Measurements from ENCODE around the gene CAND2. TPM values are rescaled to one million over a fixed set of nuclear protein-coding genes. Genes with fewer than 3 reads are reported as not detected.
A peak's percentile ranks its signal among the peaks of the same experiment; 100 is the strongest.

CAND2 gene
- polyA plus RNA-seq (2013, experiment 1 of 2; ENCODE audit: insufficient read length), result 2.1 TPM
- 2.2 TPM for polyA plus RNA-seq (2013, experiment 2 of 2; ENCODE audit: insufficient read length)

DNA sequence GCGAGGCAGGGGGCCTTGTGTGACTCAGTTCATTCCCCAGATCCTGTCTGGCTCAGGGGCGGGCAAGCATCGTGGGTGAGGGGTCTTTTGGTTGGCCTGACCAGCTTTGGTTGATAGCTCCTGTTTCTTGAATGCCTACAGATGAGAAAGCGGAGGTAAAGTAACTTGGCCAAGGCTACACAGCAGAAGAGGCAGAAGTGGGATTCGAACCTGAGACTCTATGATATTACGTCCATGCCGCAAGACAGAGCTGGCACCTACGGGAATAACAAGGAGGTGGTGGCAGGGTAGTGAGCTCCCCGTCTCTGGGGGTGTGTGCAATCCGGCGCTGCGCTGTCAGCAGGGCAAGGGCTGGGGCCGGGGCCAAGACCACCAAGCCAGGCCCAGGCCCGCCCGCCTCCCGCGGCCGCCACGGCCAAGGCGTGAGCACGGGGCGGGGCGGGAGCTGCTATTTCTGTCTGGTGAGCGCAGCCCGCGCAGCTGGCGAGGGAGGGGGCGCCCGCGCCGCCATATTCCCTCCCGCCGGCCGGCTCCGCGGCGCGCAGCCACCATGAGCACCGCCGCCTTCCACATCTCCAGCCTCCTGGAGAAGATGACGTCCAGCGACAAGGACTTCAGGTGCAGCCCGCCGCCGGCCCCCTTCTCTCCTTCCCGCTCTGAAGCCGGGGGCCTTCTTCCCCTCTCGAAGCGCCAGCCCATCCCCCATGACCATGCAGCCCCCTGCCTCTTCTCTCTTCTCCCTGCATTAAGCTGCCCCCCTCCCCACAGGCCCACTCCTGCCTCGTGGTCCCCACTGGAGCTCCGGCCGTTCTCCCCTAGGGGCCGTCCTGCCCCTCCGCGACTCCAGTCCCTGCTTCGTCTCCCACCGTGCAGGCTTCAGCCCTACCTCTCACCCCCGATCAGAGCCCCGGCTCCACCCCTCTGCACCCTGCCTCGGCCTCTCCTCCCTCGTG is at the start of gene CAND2:
Gene CAND2 (plus strand): TSS at position 510 of the 953 bp plus-strand sequence. CDS start 41 bp downstream, at position 551.
- peak; percentile 54 for DNase-seq

DNA sequence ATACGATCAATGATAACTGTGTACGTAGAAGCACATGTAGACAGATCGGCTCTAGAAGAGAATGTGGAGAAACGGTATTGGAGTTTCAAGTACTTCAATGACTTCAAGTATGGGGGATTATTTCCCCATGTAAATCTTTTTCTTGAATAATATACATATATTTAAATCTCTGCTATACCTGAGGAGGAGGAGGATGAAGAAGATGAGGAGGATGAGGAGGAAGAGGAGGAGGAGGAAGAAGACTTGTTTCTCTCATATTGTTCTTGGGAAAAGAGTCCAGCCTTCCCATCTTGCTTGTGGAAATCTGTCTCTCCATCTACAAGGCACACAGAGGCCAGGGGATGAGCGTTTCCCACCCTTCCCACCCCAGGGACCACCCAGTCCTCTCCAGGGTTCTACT is 48.0 kb upstream of the CAND2 start:
- no peak for DNase-seq

DNA sequence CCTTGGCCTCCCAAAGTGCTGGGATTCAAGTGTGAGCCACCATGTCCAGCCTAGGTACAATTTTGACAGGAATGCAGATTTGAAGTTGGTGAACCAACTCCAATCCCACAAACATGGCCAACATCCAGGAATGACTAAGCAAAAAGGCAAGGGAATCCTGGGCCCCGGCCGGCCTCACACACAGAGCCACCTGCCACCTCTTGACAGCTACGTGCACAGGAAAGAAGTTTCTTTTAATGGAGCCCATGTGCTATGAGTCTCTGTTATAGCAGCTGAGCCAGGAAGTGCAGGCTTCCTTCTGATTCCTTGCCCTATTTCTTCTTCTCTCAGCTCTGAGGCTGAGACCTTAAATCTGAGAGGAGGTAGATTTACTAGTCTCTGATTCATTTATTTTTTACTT is 46.3 kb upstream of the CAND2 start:
- DNase-seq, result peak; percentile 78

DNA sequence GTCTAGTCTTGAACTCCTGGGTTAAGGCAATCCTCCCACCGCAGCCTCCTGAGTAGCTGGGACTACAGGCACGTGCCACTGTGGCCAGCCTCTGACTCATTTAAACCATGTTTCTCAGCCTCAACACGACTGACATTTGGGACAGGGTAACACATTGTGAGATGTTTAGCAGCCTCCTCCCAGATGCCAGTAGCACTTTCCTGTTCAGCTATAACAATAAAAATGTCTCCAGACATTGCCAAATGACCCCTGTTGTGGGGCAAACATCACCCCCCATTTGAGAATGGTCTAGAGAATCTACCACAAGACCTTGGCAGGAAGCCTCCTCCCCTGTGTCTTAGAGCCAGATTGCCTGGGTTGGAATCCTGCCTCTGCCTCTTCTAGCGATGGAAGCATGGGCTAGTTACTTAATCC is 45.8 kb upstream of the CAND2 start:
- peak; percentile 71 for DNase-seq

DNA sequence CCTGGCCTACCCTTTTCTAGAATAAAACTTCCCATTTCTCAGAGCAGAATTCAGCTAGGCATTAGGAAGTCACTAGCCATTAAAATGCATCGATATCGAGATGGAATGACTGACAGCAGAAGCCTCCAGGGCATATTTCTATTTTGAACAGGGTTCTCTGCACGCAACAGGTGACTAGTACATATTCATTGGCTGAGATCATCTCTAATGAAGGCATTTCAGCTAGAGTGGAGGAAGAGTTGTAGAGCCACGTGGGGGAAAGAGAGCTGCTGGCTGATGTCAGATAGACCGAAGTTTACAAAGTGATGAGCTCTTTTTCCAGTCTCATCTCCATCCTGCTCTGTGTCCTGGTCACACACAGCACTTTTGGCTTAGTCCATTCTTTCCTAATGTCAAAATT is 44.9 kb upstream of the CAND2 start:
- DNase-seq, result peak; percentile 26

DNA sequence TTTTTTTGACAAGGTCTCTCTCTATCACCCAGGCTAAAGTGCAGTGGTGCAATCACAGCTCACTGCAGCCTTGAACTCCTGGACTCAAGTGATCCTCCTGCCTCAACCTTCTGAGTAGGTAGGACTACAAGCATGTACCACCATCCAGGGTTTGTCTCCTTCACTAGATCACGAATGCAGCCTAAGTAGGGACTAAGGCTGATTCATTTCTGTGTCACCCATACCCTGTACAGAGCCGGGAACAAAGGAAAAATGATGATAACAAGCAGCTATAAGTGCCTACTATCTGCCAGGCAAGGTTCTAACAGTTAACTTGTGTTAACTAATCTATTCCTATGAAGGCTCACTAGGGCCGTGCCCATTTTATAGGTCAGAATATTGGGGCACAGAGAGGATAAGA is 44.4 kb upstream of the CAND2 start:
- no peak for DNase-seq

DNA sequence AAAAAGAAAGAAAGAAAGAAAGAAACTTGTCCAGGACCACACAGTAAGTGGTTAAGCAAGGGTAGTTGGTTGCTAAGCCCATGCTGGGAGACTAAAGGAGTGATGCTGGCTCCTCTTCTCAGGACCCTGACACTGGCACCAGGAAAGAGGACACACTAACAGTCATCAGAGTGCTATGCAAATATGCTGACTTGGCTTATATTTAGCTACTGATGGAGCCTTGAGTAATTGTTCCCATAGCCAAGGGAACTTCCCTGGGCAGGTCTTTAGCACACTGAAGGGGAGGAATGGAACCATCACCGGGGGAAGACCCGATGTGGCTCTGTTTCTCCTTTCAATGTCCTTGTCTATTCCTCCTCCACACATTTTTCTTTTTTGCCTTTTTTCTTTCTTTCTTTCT is 43.7 kb upstream of the CAND2 start:
- DNase-seq, result peak; percentile 32

DNA sequence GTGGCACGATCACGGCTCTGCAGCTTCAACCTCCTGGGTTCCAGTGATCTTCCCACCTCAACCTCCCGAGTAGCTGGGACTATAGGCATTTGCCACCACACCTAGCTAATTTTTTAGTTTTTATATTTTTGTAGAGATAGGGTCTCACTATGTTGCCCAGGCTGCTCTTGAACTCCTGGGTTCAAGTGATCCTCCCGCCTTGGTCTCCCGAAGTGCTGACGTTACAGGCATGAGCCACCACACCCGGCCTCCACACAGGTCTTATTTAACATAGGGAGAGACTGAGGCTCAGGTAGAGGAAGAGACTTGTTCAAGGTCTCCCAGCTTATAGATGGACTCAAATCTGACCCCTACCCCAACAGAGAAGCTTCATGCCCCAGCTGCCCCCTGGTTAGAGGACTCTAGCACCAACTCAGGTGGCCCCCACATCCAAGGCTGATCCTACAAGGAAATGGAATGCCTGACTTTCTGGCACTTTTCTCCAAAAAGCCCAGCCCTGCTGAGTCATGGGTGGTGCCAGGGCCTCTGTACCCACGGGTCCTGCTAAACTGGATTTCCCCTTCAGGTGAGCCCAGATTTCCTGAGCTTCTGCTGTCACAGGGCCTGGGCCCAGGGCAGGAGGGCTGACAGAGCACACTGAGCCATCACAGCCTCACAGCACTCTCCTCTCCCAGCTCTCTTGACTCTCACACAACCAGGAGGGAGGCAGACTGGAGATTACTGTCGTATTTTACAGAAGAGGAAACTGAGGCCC is 43.0 kb upstream of the CAND2 start:
- DNase-seq, result no peak

DNA sequence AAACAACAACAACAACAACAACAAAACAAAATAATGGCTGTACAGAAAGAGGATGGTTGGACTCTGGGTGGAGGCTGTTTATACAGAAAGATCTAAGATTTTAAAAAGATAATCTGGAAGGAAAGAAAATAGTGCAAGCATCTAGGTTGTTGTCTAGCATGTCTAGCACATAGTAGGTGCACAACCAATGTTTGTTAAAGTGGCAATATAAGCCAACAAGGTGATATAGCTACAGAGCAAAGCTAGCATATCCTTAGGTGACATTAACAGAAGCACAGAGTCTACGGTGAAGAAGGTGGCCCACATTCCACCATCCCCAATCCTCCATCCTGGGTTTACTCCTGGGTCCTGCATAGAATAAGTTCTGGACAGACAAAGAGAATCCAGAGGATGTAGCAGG is 42.2 kb upstream of the CAND2 start:
- DNase-seq, result no peak

DNA sequence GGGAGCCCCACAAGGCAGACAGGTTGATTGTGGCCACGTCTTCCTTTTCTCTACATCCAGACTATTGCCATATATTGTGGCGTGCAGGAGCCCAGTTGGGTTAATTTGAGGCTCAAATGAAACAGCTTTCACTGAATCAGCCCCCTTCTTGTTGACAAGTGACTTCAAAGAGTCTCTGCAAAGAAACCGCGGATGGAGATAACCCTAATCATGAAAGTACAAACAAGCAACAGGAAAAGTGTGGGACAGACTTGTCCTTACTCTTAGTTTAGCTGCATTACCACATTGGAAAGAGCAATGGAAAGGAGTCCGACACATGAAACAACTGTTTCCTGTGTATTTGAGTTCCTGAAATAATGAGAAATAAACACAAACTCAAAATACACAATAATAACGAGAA is 40.7 kb upstream of the CAND2 start:
- no peak for DNase-seq

DNA sequence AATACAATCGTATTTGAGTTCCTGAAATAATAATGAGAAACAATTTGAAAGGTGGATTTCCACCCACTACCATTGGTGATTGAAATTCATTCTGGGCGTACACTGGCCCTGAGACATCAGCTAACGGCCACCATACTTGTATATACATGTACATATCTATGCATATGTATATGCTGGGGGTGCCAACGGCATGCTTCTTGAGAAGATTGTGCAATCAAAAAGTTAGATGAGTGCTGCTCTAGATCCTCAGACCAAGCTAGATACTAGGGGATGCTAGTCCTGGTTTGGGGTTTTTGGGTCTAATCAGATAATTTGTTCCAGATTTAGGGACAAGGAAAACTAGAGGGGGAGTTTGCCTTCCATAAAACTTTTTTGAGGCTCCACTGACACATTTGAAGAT is 40.3 kb upstream of the CAND2 start:
- DNase-seq, result no peak

DNA sequence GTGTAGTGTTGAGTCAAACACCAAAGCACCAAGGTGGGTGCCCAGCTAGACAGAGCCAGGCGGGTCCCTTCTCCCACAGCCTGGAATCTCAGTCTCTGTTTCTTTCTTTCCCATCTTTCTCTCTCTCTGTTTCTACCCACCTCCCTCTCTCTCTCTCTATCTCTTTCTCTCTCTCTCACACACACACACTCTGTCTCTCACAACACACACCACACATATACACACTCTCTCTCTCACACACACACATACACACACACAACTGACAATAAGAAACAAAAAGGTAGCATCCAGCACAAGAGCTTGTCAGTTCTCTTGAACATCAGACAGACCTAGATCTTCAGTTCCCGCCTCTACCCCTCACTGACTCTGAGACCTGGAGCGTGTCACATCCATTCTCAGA is 39.8 kb upstream of the CAND2 start:
- DNase-seq, result no peak

DNA sequence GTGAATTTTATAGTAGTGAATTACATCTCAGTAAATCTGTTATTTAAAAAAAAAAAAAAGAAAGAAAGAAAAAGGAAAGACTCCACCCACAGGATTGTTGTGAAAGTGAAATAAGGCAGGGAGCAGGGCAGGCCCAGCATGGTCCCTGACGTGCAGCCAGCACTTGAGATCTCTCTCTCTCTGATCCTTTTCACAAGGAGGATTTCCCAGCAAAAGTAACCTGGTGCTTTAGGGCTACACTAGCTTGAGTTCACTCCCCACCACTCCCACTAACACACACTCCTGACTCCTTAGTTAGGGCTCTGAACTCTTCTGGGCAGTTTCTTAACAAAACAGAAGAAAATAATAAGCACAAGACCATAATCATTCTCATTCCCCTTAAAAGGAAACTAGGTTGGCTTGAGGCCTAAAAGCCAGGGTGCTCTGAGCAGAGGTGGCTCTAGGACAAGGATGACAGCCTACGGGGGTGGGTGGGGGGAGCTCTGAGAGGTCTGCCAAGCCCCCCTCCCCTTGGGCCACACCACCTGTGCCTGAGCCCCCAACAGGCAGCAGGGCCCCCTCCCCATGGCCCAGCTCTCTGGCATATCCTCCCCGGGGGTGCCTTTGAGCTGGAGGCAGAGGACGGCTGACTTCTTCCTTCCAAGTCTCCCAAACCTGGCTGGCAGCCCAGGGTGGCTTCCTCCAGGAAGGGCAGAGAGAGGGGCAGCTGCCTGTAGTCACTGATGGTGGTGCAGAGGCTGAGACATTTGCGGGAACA is 38.3 kb upstream of the CAND2 start:
- DNase-seq, result peak; percentile 60

DNA sequence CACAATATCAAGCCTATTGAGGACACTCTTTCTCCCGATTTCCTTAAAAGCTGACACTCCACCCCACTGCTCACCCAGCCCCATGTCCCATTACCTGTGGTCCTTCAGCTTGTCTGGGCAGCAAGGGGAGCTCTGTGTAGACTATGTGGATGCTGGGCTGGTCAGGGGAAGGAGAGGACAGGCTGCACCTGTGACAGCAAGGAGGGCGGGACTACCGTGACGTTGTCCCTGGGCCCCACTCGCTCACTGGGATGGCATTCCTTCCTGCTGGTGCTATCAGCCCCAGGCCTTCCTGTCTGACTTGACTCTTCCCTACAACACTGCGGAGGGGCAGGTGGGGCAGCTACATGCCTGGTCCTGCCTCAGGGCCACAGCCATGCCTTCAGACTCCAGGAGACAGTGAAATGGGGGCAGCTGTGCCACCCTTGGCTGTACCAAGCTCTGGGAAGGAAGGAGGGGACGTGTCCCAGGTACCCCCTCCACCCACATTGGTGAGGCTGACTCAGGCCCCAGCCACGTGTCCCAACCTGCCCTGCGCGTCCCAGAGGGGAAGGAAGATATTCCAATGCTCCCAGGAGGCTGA is 37.3 kb upstream of the CAND2 start, which contains the start of gene TMEM40:
Gene TMEM40 (minus strand): TSS at position 163 of the 583 bp plus-strand sequence. CDS start 9,427 bp downstream, outside the sequence.
- peak; percentile 22 for DNase-seq

DNA sequence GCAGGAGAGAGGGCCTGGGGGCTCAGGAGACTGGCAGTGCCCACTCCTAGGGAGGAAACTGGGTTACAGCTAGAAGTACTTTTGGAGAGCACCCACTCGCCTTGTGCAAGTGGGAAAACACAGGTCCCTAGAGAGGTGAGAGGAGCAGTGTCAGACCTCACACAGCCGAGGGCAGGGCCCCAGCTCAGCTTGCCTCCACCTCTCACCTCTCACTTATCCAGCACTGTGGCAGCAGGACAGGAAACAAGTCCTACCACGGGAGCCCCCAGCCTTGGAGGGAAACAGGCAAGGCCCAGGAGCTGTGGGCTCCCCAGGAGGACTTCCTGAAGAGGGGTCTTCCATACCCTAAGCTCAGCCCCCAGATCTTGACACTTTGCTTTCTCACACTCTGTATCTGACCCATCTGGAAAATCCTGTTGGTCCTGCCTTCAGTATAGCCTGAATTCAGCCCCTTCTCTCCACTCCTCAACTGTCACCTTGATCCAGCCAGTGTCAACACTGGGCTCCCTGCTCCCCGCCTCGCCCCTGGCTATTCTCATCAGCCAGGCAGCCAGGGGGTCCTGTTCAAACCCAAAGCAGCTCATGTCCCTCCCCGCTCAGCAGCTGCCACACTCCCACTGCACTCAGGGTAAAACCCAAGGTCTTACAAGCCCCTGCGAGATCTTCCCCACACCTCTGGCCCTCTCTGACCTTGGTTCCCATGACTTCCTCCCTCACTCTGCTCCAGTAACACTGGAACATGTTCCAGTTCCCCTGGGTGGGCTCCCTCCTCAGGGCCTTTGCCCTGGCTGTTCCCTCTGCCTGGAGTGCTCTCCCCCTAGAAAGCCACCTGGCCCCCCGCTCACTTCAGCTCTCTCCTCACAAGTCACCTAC is 36.6 kb upstream of the CAND2 start:
- DNase-seq, result no peak

DNA sequence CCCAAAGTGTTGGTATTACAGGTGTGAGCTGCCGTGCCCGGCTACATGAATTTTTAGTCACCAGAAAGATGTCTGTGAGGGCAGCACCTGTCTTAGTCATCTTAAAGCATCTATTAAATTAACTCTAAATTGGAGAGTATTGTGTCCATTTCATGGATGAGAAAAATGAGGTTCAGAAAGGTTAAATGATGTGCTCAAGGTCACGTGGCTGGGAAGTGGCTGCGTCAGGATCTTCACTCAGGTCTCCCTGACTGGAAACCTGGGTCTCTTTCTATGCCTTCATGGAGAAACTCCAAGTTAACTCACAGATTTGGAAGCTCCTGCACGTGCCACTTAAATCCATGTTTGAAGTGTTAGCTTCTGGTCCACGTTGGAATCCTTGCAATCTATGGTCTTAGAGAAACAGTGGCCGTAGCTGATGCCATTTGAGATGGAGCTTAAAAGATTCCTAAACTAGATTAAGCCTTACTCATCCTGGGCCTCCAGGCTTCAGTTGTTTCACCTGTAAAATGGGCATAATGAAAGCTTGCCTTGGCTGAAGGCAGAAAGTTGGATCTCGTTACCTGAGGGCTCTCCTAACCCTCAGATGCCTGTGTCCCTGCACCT is 32.2 kb upstream of the CAND2 start:
- DNase-seq, result peak; percentile 20

DNA sequence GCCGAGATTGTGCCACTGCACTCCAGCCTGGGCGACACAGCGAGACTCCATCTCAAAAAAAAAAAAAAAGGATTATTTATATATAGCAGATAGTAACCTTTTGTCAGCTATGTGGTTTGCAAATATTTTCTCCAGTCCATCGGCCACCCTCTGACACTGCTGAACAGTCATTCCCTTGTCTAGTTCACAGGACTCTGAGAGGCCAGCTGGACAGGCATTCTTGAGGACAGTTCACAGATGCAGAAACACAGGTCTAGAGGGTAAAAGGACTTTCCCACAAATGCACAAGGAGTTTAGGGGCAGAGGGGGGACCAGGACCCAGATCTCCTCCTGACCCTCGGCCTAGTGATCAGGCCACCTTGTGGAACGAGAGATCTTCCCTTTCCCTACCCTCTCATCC is 29.9 kb upstream of the CAND2 start:
- no peak for DNase-seq

DNA sequence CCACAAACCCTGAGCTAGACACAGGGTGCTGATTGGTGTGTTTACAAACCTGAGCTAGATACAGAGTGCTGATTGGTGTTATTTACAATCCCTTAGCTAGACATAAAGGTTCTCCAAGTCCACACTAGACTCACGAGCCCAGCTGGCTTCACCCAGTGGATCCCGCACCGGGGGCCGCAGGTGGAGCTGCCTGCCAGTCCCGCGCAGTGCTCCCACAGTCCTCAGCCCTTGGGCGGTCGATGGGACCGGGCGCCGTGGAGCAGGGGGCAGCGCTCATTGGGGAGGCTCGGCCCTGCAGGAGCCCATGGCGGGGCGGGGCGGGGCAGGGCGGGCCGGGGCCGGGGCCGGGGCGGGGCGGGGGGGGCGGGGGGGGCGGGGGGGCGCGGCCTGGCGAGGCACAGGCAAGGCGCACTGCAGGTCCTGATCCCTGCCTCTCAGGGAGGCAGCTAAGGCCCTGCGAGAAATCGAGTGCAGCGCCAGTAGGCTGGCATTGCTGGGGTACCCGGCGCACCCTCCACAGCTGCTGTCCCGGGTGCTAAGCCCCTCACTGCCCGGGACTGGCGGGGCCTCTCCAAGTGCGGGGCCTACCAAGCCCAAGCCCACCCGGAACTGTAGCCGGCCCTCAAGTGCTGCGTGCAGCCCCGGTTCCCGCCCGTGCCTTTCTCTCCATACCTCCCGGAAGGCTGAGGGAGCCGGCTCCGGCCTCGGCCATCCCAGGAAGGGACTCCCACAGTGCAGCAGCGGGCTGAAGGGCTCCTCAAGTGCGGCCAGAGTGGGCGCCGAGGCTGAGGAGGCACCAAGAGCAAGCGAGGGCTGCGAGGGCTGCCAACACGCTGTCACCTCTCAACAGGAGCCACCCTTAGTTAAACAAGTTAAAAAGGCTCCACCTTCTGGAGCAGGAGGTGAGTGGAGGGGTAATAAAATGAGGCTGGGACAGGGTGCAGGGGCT is 27.6 kb upstream of the CAND2 start:
- DNase-seq, result no peak

DNA sequence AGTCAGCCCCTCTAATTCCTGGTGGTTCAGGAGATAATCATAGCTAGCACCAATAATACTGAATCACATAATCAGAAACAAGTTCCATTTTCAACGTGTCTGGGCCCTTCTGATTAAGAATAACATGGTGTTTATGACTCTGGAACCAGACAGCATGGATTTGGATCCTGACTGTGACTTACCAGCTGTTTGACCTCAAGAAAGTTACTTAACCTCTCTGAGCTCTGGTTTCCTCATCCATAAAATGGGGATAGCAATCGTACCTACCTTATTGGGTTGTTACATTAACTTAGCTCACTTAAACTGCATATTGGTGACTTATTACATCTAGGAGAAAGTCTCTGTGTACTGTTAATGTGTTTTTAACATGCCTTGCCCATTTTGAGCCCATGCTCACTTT is 26.7 kb upstream of the CAND2 start:
- no peak for DNase-seq

DNA sequence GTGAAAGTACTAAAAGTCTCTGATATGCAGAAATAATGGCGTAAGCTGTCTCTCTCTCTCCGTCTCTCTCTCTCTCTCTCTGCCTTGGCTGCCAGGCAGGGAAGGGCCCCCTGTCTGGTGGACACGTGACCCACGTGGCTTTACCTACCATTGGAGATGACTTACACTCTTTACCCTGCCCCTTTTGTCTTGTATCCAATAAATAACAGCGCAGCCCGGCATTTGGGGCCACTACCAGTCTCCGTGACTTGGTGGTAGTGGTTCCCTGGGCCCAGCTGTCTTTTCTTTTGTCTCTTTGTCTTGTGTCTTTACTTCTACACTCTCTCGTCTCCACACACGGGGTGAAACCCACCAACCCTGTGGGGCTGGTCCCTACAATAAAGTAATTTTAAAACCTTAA is 25.2 kb upstream of the CAND2 start:
- no peak for DNase-seq

All from fibroblast of skin of back (primary cell).